ENCODE measurements around the gene PEPD.

The PEPD gene

GRCh38 chr19:33437393-33437820, 84.2 kb downstream of the PEPD start:
- no peak for DNase-seq (ENCODE audit: low read depth)
- no peak overlapping the region for H3K4me3 ChIP-seq (ENCODE audit: low read length)
- no peak for TF ChIP-seq CTCF (IDR thresholded peaks at IDR 0.05; ENCODE audit: insufficient read depth, low read depth, low read length, missing control alignments)

GRCh38 chr19:33436360-33437345, 84.9 kb downstream of the PEPD start:
- DNase-seq (ENCODE audit: low read depth): no peak

GRCh38 chr19:33435706-33436359, 85.8 kb downstream of the PEPD start:
- no peak for TF ChIP-seq CTCF (IDR thresholded peaks at IDR 0.05; ENCODE audit: insufficient read depth, low read depth, low read length, missing control alignments)
- no peak for DNase-seq (ENCODE audit: low read depth)
- no peak overlapping the region for H3K4me3 ChIP-seq (ENCODE audit: low read length)

More at GRCh38 chr19:33436360-33437345, 84.9 kb downstream of the PEPD start:
- TF ChIP-seq CTCF (IDR thresholded peaks at IDR 0.05; ENCODE audit: insufficient read depth, low read depth, low read length, missing control alignments): no peak
- no peak overlapping the region for H3K4me3 ChIP-seq (ENCODE audit: low read length)

GRCh38 chr19:33434886-33435705, 86.5 kb downstream of the PEPD start:
- peak; percentile 8 for DNase-seq (ENCODE audit: low read depth)
- H3K4me3 ChIP-seq (ENCODE audit: low read length): no peak overlapping the region
- TF ChIP-seq CTCF (IDR thresholded peaks at IDR 0.05; ENCODE audit: insufficient read depth, low read depth, low read length, missing control alignments): no peak

GRCh38 chr19:33434069-33434885, 87.3 kb downstream of the PEPD start:
- H3K4me3 ChIP-seq (ENCODE audit: low read length): no peak overlapping the region
- no peak for DNase-seq (ENCODE audit: low read depth)
- TF ChIP-seq CTCF (IDR thresholded peaks at IDR 0.05; ENCODE audit: insufficient read depth, low read depth, low read length, missing control alignments): no peak
